ENCODE data around the gene TMEM44.
"Not testable (repeated sequence)": the region's sequence is repeated elsewhere in the genome, so short reads cannot be mapped to it uniquely, and the experiment has no call there.

The TMEM44 gene

GRCh38 chr3:194556086-194557056, 76.8 kb downstream of the TMEM44 start:
- DNase-seq (ENCODE audit: low read depth, low spot score) = no peak

GRCh38 chr3:194555175-194556062, 77.8 kb downstream of the TMEM44 start:
- no peak for DNase-seq (ENCODE audit: low read depth, low spot score)

- no peak for DNase-seq (ENCODE audit: low read depth, low spot score)
These were observed 78.6 kb downstream of the TMEM44 start for GRCh38 chr3:194554473-194555123.

GRCh38 chr3:194552327-194552949, 80.8 kb downstream of the TMEM44 start:
- DNase-seq (ENCODE audit: low read depth, low spot score) = no peak

- no peak for DNase-seq (ENCODE audit: low read depth, low spot score)
These were observed 83.4 kb downstream of the TMEM44 start for GRCh38 chr3:194549853-194550252.

GRCh38 chr3:194548346-194549321, 84.6 kb downstream of the TMEM44 start:
- DNase-seq (ENCODE audit: low read depth, low spot score) = peak; percentile 56

GRCh38 chr3:194547042-194547441, 86.2 kb downstream of the TMEM44 start:
- no peak for DNase-seq (ENCODE audit: low read depth, low spot score)

- not testable (repeated sequence) for DNase-seq (ENCODE audit: low read depth, low spot score)
These were observed 87.7 kb downstream of the TMEM44 start for GRCh38 chr3:194545538-194545937.

GRCh38 chr3:194543550-194543949, 89.7 kb downstream of the TMEM44 start:
- DNase-seq (ENCODE audit: low read depth, low spot score) = no peak

- DNase-seq (ENCODE audit: low read depth, low spot score) = no peak
These were observed 91.7 kb downstream of the TMEM44 start for GRCh38 chr3:194541483-194541882.

- no peak for DNase-seq (ENCODE audit: low read depth, low spot score)
These were observed 92.8 kb downstream of the TMEM44 start for GRCh38 chr3:194540274-194540905.

GRCh38 chr3:194539498-194539897, 93.7 kb downstream of the TMEM44 start:
- DNase-seq (ENCODE audit: low read depth, low spot score) = no peak

- peak; percentile 92 for DNase-seq (ENCODE audit: low read depth, low spot score)
These were observed 95.4 kb downstream of the TMEM44 start for GRCh38 chr3:194537732-194538247.

Data from astrocyte of the hippocampus (primary cell).